ENCODE results near the gene RPRD1A.
"Not testable (repeated sequence)": the region's sequence is repeated elsewhere in the genome, so short reads cannot be mapped to it uniquely, and the experiment has no call there.

Gene RPRD1A

DNA sequence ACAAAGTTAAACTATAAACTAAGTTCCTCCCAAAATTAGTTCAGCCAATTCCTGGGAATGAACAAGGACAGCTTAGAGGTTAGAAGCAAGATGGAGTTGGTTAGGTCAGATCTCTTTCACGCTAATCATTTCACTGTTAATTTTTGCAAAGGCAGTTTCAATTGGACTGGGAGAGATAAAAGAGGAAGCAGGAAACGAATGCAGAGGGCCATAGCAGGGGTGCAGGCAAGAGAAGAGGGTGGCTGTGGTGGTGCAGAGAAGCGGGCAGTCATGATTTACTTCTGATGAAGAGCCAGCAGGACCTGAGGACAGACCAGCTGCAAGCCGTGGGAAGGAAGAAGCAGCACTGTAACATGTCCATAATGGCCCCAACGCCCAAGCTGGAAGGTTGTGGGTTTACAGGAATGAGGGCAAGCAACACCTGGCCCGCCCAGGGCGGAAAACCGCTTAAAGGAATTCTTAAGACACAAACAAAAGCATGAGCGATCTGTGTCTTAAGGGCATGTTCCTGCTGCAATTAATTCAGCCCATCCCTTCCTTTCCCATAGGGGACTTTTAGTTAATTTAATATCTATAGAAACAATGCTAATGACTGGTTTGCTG is 99.0 kb downstream of the RPRD1A start:
- DNase-seq (ENCODE audit: low read depth) = no peak

DNA sequence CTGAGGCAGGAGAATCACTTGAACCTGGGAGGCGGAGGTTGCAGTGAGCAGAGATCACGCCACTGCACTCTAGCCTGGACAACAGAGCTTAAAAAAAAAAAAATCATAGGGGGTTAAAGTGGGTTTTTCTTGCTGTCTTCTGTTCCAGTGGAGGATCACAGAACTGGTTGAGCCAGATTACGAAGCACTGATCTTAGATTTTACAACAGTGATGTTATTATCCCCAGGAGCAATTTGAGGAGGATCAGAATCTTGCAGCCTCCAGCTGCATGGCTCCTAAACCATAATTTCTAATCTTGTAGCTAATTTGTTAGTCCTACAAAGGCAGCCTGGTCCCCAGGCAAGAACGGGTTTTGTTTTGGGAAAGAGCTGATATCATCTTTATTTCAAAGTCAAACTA is 99.5 kb downstream of the RPRD1A start:
- not testable (repeated sequence) for DNase-seq (ENCODE audit: low read depth)

DNA sequence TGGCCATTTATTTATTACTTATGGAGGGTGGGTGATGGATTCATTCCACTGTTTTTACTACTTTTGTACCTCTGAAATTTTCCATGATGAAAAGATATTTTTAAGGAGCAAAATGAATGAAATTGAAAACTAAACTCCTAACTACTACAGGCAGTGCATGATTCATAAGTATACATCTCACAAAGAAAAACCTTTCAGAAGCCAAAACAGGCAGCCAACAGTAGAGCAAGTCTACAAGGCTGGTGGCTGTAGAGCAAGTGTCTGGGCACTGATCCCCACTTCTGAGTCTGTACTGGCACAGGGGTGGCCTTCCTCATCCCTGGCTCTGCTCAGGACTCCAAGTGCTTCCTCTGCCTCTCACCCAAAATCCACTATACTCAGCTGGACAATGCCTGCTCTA is 103.0 kb downstream of the RPRD1A start:
- DNase-seq (ENCODE audit: low read depth) = no peak

DNA sequence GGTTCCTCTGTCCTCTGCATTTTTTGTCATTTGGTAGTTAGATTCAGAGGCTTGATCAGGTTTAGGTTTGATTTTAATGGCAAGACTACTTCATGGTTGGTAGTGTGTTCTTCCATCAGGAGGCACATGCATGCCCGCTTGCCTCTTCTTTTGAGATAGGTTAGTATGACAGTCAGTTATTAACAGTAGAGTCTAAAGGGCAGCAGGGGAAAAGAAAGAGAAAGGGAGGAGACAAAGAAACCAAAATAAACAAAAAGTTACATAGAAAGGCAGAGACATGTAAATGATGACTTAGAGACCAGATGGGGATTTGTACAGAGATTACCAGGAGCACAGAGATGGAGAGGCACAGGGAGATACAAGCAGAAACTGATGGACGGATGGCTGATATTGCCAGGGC is 105.0 kb downstream of the RPRD1A start:
- no peak for DNase-seq (ENCODE audit: low read depth)

DNA sequence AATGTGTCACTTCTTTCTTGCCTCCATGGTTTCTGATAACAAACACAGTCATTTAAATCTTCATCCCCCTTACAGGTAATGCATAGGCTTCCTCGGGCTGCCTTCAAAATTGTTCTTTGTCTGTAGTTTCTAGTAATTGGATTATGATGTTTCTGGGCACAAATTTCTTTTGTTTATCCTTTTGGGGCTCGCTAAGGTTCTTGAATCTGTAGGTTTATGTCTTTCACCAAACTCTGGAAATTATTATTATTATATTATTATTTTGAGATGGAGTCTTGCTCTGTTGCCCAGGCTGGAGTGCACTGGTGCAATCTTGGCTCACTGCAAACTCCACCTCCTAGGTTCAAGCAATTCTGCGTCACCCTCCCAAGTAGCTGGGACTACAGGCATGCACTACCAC is 111.1 kb downstream of the RPRD1A start:
- no peak for DNase-seq (ENCODE audit: low read depth)

DNA sequence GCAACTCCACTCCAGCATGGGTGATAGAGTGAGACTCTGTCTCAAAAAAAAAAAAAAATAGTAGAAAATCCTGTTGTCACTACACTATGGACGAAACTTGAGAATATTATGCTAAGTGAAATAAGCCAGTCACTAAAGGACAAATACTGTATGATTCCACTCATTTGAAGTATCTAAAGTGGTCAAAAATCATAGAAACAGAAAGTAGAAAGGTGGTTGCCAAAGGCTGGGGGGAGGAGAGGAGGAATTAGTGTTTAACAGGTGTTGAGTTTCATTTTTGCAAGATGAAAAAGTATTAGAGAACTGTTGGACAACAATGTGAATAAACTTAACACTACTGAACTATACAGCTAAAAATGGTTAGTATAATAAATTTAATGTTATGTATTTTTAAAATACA is 113.7 kb downstream of the RPRD1A start:
- DNase-seq (ENCODE audit: low read depth) = no peak

DNA sequence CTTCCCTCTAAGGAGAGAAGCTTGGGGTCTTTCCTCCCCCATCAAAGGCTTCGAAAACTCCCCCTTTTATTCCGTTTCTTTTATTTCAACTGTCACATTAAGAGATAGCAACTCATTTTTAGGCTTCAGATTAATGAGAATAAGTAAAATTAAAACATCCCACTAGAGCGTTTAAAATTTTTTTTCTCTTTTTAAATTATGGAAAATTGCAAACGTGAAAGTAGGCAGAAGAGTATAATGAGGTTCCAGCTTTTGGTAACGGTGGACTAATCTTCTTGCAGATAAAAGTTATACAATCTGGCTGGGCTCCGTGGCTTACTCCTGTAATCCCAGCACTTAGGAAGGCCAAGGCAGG is 116.8 kb downstream of the RPRD1A start:
- DNase-seq (ENCODE audit: low read depth) = no peak

DNA sequence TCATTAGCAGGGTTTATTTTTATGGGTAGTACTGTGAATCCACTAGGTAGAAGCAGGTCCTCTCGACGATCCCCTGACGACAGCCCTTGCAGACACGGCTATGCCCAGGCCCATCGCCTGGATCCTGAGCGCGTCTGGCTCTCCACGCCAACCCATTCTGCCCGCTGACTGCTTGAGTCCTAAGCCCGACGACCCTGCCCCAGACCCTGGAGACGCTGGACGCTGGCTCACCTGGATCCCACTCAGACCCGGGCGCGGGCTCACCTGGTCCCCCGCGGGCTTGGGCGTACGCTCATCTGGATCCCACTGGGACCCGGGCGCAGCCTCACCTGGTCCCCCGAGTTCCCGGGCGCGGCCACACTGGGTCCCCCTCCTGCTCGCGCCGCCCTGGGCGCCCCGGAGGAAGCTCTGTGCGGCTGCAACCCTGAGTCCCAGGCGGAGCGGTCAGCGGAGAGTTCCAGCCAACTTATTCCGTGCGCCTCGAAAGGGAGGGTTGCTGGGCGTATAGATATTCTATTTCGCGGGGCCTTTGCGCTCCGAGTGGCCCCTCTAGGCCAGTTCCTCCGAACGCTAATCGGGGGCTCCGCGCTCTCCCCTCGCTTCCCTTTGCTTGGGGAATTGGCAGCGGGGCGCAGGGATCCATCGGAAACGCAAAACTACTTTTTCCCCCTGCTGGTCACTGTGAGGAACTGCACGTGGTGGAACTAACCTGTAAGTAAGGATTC is 117.3 kb downstream of the RPRD1A start:
- DNase-seq (ENCODE audit: low read depth) = peak; percentile 52

DNA sequence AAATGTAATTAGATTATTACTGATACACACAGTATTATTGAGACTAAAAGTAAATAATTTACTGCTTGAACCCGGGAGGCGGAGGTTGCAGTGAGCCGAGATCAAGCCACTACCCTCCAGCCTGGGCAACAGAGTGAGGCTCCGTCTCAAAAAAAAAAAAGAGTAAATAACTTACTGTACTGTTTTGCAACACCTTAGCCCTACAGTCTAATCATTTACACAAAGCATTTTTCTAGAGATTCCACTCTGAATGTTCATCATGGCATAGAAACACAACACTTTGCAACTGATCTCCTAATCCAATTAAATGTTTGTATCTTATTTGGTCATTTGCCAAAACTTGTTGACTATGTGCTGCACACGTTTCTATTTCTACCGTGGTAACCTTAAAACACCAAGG is 118.3 kb downstream of the RPRD1A start:
- DNase-seq (ENCODE audit: low read depth) = no peak

DNA sequence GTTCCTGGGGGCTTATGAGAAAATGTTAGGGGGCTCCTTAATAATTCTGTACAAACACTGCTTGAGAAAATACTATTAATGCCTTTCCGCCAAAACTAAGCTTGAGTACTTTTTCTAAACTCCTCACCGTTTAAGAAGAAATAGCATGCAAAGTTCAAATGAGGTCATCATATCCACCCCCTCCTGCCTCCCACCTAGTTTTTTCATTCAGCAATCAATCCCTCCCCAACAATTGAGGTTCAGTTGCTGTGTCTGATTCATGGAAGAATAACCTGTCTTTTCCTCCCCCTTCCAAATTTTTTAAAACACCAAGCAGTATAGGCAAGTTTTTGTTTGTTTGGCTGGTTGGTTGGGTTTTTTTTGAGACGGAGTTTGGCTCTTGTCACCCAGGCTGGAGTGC is 119.3 kb downstream of the RPRD1A start:
- DNase-seq (ENCODE audit: low read depth) = no peak

DNA sequence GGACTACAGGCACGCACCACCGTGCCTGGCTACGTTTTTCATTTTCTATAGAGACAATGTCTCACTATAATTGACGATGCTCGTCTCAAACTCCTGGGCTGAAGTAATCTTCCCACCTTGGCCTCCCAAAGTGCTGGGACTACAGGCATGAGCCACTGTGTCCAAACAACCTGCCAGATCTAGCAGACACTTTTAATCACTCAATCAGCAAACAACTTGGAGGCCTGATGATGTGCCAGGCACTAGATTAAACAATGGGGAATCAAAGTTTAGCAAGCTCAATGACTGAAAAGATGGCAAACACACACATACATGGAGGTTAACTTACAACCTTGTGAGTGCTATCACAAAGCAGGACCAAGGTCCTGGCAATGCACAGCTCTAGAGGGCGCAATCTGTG is 124.7 kb downstream of the RPRD1A start:
- DNase-seq (ENCODE audit: low read depth) = no peak

DNA sequence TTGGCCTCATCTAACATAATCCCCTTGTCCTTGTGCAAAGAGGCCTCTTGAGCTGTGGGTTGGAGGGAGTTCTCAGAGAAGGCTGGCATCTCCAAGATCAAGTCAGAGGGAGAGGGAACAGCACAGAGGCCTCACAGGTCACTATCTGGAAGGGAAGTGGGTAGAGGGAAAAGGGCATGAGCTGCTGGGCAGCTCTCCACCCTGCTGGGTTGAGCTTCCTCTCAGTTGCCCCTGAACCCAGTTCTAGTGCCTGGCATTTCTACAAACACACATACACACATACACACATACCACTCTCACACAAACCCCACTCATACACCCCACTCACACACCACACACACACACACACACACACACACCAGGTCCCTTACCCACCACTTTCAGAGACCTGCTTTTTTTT is 125.2 kb downstream of the RPRD1A start:
- no peak for DNase-seq (ENCODE audit: low read depth)

DNA sequence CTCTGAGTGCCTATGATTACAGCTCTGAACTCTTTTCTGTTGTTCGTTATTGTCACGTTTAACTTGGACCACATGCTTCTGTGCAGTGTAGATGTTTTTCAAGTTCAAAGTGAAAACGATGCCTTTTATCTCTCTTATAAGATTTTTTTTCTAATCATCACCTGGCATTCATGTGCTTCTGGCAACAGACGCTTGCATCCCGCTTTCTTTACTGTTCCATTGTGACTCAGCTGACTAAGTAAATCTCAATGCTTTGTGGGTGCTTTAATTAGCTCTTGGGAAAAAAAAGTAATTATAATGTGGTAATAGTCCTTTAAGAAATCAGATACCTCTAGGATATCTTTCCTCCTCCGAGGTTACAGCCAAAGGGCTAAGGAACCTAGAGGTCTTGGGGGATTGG is 126.1 kb downstream of the RPRD1A start:
- no peak for DNase-seq (ENCODE audit: low read depth)

Measured in fibroblast of gingiva (primary cell).